Measurements from ENCODE around the gene MYO15B. TPM values are rescaled to one million over a fixed set of nuclear protein-coding genes. Genes with fewer than 3 reads are reported as not detected.
"Not testable (repeated sequence)": the region's sequence is repeated elsewhere in the genome, so short reads cannot be mapped to it uniquely, and the experiment has no call there.

Gene MYO15B
- total RNA-seq, 1 donor from 2014 or later, result 1.6 TPM

DNA sequence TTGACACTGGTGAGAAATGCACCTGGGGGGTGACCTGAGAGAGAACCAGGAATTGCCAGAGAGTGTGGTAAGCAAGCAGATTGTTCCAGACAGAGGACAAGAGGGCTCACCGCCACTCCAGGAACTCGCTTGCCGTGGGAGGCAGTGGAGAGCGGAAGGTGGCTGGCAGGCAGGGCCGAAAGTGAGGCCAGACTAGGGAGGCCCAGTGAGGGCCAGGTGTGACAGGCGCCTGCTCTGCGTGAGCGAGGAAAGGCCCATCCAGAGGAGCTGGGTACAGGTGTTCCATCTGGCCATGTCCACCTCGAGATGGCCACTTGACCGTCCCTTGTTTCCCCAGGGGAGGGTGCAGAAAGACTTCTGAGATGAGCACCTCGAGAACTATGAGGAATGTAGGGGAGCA is 11.9 kb upstream of the MYO15B start:
- Histone ChIP-seq H3K36me3 (ENCODE audit: control insufficient read depth, insufficient read depth, low read length) (peaks cover 2% of the 10 kb centered on the region), H3K27me3 (ENCODE audit: control insufficient read depth, insufficient read depth, low read length) (no peaks in the 10 kb centered on the region), H3K4me3 (ENCODE audit: low read depth, low read length) (no peak overlapping the region)
- DNase-seq (ENCODE audit: low read depth), result no peak
- no peak for FAIRE-seq
- TF ChIP-seq, protein P1, sequence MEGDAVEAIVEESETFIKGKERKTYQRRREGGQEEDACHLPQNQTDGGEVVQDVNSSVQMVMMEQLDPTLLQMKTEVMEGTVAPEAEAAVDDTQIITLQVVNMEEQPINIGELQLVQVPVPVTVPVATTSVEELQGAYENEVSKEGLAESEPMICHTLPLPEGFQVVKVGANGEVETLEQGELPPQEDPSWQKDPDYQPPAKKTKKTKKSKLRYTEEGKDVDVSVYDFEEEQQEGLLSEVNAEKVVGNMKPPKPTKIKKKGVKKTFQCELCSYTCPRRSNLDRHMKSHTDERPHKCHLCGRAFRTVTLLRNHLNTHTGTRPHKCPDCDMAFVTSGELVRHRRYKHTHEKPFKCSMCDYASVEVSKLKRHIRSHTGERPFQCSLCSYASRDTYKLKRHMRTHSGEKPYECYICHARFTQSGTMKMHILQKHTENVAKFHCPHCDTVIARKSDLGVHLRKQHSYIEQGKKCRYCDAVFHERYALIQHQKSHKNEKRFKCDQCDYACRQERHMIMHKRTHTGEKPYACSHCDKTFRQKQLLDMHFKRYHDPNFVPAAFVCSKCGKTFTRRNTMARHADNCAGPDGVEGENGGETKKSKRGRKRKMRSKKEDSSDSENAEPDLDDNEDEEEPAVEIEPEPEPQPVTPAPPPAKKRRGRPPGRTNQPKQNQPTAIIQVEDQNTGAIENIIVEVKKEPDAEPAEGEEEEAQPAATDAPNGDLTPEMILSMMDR (IDR thresholded peaks at IDR 0.05; ENCODE audit: insufficient read depth, low read length, severe bottlenecking), result no peak

DNA sequence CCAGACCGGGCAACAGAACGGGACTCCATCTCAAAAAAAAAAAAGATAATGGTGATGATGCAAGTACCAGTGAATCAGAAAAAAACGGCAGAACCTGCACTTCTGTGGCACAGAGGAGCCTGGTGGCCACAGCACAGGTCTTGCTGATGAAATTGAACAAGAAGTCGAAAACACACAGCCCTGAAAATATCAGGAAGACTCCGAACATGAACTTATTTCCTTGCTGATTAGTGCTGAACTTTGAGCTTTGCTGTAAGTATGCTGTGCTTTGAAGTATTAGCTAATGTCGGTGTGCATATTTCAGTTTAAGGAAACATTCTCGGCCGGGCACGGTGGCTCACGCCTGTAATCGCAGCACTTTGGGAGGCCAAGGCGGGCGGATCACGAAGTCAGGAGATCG is 10.9 kb upstream of the MYO15B start:
- peaks cover 2% of the 10 kb centered on the region for H3K36me3 ChIP-seq (ENCODE audit: control insufficient read depth, insufficient read depth, low read length)
- TF ChIP-seq, protein P1 (IDR thresholded peaks at IDR 0.05; ENCODE audit: insufficient read depth, low read length, severe bottlenecking), result no peak
- FAIRE-seq, result no peak
- no peak for DNase-seq (ENCODE audit: low read depth)
- no peak overlapping the region for H3K4me3 ChIP-seq (ENCODE audit: low read depth, low read length)
- no peaks in the 10 kb centered on the region for H3K27me3 ChIP-seq (ENCODE audit: control insufficient read depth, insufficient read depth, low read length)

GRCh38 chr17:75581121-75581725 is 6.4 kb upstream of the MYO15B start:
- DNase-seq (ENCODE audit: low read depth); H3K4me3 ChIP-seq (ENCODE audit: low read depth, low read length); H3K27me3 ChIP-seq (ENCODE audit: control insufficient read depth, insufficient read depth, low read length); H3K36me3 ChIP-seq (ENCODE audit: control insufficient read depth, insufficient read depth, low read length); FAIRE-seq: not testable (repeated sequence)

DNA sequence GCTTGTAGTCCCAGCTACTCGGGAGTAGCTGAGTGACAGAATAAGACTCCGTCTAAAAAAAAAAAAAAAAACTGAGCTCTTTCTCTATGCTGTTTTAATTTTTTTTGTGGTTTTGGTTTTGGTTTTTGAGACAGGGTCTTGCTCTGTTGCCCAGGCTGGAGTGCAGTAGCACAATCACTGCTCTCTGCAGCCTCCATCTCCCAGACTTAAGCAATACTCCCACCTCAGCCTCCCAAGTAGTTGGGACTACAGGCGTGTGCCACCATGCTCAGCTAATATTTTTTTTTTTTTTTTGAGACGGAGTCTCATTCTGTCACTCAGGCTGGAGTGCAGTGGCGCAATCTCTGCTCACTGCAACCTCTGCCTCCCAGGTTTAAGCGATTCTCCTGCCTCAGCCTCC is 4.4 kb upstream of the MYO15B start:
- H3K36me3 ChIP-seq (ENCODE audit: control insufficient read depth, insufficient read depth, low read length); H3K4me3 ChIP-seq (ENCODE audit: low read depth, low read length); DNase-seq (ENCODE audit: low read depth); FAIRE-seq; H3K27me3 ChIP-seq (ENCODE audit: control insufficient read depth, insufficient read depth, low read length): not testable (repeated sequence)

GRCh38 chr17:75584849-75585175 is 2.8 kb upstream of the MYO15B start:
- H3K27me3 ChIP-seq (ENCODE audit: control insufficient read depth, insufficient read depth, low read length), result peaks cover 14% of the 10 kb centered on the region
- FAIRE-seq, result no peak
- TF ChIP-seq, protein P1 (IDR thresholded peaks at IDR 0.05; ENCODE audit: insufficient read depth, low read length, severe bottlenecking), result no peak

GRCh38 chr17:75588596-75589011 is 1.0 kb downstream of the MYO15B start:
- H3K27me3 ChIP-seq (ENCODE audit: control insufficient read depth, insufficient read depth, low read length), result peaks cover 14% of the 10 kb centered on the region
- TF ChIP-seq, protein P1 (IDR thresholded peaks at IDR 0.05; ENCODE audit: insufficient read depth, low read length, severe bottlenecking), result no peak
- peak overlapping the region; percentile 23 for H3K4me3 ChIP-seq (ENCODE audit: low read depth, low read length)
- no peaks in the 10 kb centered on the region for H3K36me3 ChIP-seq (ENCODE audit: control insufficient read depth, insufficient read depth, low read length)
- DNase-seq (ENCODE audit: low read depth) (no peak), FAIRE-seq (no peak)

More at GRCh38 chr17:75584849-75585175, 2.8 kb upstream of the MYO15B start:
- no peak for DNase-seq (ENCODE audit: low read depth)
- no peak overlapping the region for H3K4me3 ChIP-seq (ENCODE audit: low read depth, low read length)
- no peaks in the 10 kb centered on the region for H3K36me3 ChIP-seq (ENCODE audit: control insufficient read depth, insufficient read depth, low read length)
